Activated CD4-positive, alpha-beta T cell treated with anti-CD3 and anti-CD28 coated beads for 36 hours (primary cell): Measurements from ENCODE around the gene UBE2S. TPM values are rescaled to one million over a fixed set of nuclear protein-coding genes. Genes with fewer than 3 reads are reported as not detected.

ENCODE experiments used
- ATAC-seq: fragments of 200-7000 bp; cut with Tn5 transposase; one replicate; pipeline ENCODE4 v1.10.0; 2021; ENCODE audit warnings: mild to moderate bottlenecking, moderate library complexity
- CTCF ChIA-PET: fragments of 350-600 bp; sonication (Branson Sonifier 250); formaldehyde crosslinking; loops from one replicate; lab custom pipeline; 2021; ENCODE audit warnings: antibody characterized with exemption; lab: Charles Lee
- POLR2A ChIA-PET: fragments of 350-600 bp; sonication (Branson Sonifier 250); formaldehyde crosslinking; loops from one replicate; lab custom pipeline; 2021; ENCODE audit warnings: antibody characterized with exemption, inconsistent platforms; lab: Charles Lee
- DNase-seq: peaks from one replicate; pipeline ENCODE4 v3.0.0-alpha.2; 2020
- H3K27ac Mint-ChIP-seq: one replicate; pipeline ENCODE4 v1.8.0; 2021; ENCODE audit warnings: mixed read lengths
- H3K27me3 Mint-ChIP-seq: one replicate; pipeline ENCODE4 v1.8.0; 2021; ENCODE audit warnings: mixed read lengths
- H3K36me3 Mint-ChIP-seq: one replicate; pipeline ENCODE4 v1.8.0; 2021; ENCODE audit warnings: low read depth, mixed read lengths
- H3K4me1 Mint-ChIP-seq: one replicate; pipeline ENCODE4 v1.8.0; 2021; ENCODE audit warnings: mixed read lengths
- H3K4me3 Mint-ChIP-seq: one replicate; pipeline ENCODE4 v1.8.0; 2021; ENCODE audit warnings: mild to moderate bottlenecking, moderate library complexity, mixed read lengths
- H3K9me3 Mint-ChIP-seq: one replicate; pipeline ENCODE4 v1.8.0; 2021; ENCODE audit warnings: low read depth, mixed read lengths
- intact Hi-C, 2 experiments: fragments of 100-400 bp; cut with DNase I in 1 of 2; cut with micrococcal nuclease in 1 of 2; formaldehyde crosslinking; loops; one replicate each; pipeline versions ENCODE4 v1.14.2 to v1.15.1; 2022 to 2024; cut with DNase I, micrococcal nuclease
- total RNA-seq, 2 experiments: library from RNA; stranded (reverse); gene quantifications; one replicate each; pipeline ENCODE4 v1.2.3, GENCODE V29; 2021

UBE2S gene
- total RNA-seq, 2 experiments from 2014 or later: 228 to 342 TPM

DNA sequence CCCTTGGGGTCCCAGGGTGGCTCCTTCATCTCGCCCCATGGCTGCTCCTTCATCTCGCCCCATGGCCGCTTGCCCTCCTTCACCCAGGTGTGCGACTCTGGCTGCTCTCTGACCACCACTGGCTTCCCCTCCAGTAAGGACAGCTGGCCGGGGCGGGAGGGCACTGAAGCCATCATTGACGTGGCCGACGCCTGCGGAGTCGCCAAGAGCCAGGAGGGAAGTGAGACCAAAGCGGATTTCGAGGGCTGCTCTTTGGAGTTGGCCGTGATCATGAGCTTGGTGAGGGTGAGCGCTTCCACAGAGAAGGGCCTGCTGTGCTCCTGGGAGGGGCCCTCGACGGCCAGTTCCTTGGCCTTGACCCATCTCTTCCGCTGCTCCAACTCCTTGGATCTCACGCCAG is 49.1 kb downstream of the UBE2S start:
- ChIA-PET CTCF (no interaction called here), POLR2A (no interaction called here)
- ATAC-seq (no peak), DNase-seq (no peak)
- Mint-ChIP-seq H3K4me1 (peaks cover 4% of the 10 kb centered on the region), H3K36me3 (no peaks in the 10 kb centered on the region), H3K27ac (no peak overlapping the region), H3K9me3 (no peaks in the 10 kb centered on the region), H3K4me3 (no peak overlapping the region), H3K27me3 (peaks cover 17% of the 10 kb centered on the region)
- intact Hi-C loops: no loop called here

DNA sequence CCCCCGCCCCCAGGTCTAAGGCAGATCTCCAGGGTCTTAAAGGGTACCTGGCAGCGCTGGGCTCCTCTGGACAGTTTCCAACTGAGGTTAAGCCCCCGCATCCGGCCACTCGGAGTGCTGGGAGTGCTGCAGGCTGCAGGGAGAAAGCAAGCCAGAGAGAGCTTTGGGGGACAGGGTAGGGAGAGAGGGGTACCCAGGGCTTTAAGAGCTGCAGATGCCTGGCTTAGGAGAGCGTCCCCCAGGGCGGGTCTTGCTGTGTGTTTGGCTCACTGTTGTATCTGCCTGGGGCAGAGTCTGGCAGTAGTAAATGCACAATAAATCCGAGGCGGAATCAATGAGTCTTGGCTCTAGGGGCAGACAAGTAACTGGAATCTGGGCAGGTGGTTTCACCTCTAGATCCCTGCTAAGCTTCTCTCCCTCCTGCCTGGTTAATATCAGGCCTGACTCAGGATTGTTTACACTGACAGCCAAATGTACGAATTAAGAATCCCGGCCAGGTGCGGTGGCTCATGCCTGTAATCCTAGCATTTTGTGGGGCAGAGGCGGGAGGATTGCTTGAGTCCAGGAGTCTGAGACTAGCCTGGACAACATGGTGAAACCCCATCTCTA is 52.3 kb downstream of the UBE2S start:
- ChIA-PET CTCF (interaction anchor here (0.7 kb wide), 1 partner anchor 39 kb away, joined by 4 read pairs; no protein-coding TSS in a partner anchor), POLR2A (no interaction called here)
- Mint-ChIP-seq H3K27ac (no peak overlapping the region), H3K4me3 (no peak overlapping the region), H3K36me3 (no peaks in the 10 kb centered on the region), H3K27me3 (peaks cover 42% of the 10 kb centered on the region), H3K4me1 (peaks cover 13% of the 10 kb centered on the region), H3K9me3 (no peaks in the 10 kb centered on the region)
- intact Hi-C loops: no loop called here
- DNase-seq (no peak), ATAC-seq (no peak)

- peak within 1 kb of the TSS; percentile 63 for H3K4me3 Mint-ChIP-seq
- POLR2A ChIA-PET: no interaction called here
- H3K9me3 Mint-ChIP-seq: no peaks in the 10 kb centered on the region
- no peak within 1 kb of the TSS for H3K27ac Mint-ChIP-seq
- intact Hi-C loops: loop anchor here in 1 of 2 experiments (1.0 to 5.0 kb wide), 2 partner anchors 15 to 88 kb away; partner anchors contain the start of genes KMT5C and SHISA7
- ATAC-seq (no peak), DNase-seq (no peak)
- no peaks in the 10 kb centered on the region for H3K36me3 Mint-ChIP-seq
- peaks cover 13% of the 10 kb centered on the region for H3K4me1 Mint-ChIP-seq
- CTCF ChIA-PET: no interaction called here
- H3K27me3 Mint-ChIP-seq: peaks cover 42% of the 10 kb centered on the region
Observed at GRCh38 chr19:55354698-55355212, 52.8 kb downstream of the UBE2S start, which contains the start of gene COX6B2. COX6B2 (minus strand) TSS chr19:55354719; CDS start chr19:55354521, 198 bp downstream.

- Mint-ChIP-seq H3K36me3 (no peaks in the 10 kb centered on the region), H3K9me3 (no peaks in the 10 kb centered on the region), H3K4me3 (peak overlapping the region; percentile 63), H3K4me1 (peaks cover 13% of the 10 kb centered on the region), H3K27me3 (peaks cover 42% of the 10 kb centered on the region), H3K27ac (no peak overlapping the region)
- DNase-seq: peak; percentile 71
- ATAC-seq: peak; percentile 85
- intact Hi-C loops: loop anchor here in 1 of 2 experiments (1.0 to 5.0 kb wide), 2 partner anchors 15 to 88 kb away; partner anchors contain the start of genes KMT5C and SHISA7
- CTCF ChIA-PET: interaction anchor here (0.6 kb wide), 2 partner anchors 10 to 53 kb away, joined by 3 to 6 read pairs; no protein-coding TSS in a partner anchor
- POLR2A ChIA-PET: no interaction called here
Observed at GRCh38 chr19:55353803-55354697, 53.5 kb downstream of the UBE2S start.

GRCh38 chr19:55353356-55353802 is 54.2 kb downstream of the UBE2S start:
- Mint-ChIP-seq H3K9me3 (no peaks in the 10 kb centered on the region), H3K27me3 (peaks cover 42% of the 10 kb centered on the region), H3K4me3 (peak overlapping the region; percentile 63), H3K4me1 (peaks cover 13% of the 10 kb centered on the region), H3K36me3 (no peaks in the 10 kb centered on the region), H3K27ac (no peak overlapping the region)
- ATAC-seq: no peak
- DNase-seq: no peak
- intact Hi-C loops: loop anchor here in 1 of 2 experiments (5.0 kb wide), 1 partner anchor 89 kb away; the partner anchor contains the start of gene SHISA7
- ChIA-PET CTCF (interaction anchor here (0.6 kb wide), 2 partner anchors 9 to 52 kb away, joined by 3 to 6 read pairs; no protein-coding TSS in a partner anchor), POLR2A (no interaction called here)

DNA sequence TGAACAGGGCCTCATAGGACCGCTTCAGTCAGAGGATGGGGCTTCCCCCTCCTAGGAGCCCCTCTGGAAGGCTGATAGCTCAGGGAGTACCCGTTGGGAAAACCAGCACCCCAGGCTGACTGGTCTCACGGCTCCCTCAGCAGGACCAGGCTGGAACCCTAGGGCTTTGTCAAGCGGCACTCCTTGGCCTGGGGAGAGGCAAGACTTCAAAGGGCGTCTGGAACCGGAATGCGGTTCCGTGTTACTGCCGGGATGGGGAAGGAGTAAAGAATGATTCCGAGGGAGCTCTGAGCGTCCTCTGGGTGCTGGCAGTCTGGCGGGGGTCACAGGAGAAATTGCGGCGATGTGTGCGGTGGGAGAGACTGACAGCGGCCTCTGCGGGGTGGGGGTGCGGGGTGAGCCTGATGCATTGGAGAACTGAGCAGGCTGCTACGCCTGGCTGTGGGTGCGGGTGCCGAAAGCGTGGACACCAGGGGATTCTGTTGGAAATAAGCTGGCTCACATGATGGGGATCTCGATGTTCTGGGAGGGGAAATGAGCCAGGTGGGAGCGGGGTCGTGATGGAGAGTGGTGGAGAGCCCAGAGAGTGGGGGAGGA is 54.9 kb downstream of the UBE2S start:
- no peak for ATAC-seq
- intact Hi-C loops: loop anchor here in 1 of 2 experiments (5.0 kb wide), 1 partner anchor 90 kb away; the partner anchor contains the start of gene SHISA7
- Mint-ChIP-seq H3K9me3 (no peaks in the 10 kb centered on the region), H3K4me1 (peaks cover 13% of the 10 kb centered on the region), H3K27me3 (peaks cover 42% of the 10 kb centered on the region), H3K27ac (no peak overlapping the region), H3K4me3 (peak overlapping the region; percentile 63), H3K36me3 (no peaks in the 10 kb centered on the region)
- ChIA-PET CTCF (interaction anchor here (0.6 kb wide), 1 partner anchor 50 kb away, joined by 3 read pairs; no protein-coding TSS in a partner anchor), POLR2A (interaction anchor here (1.0 kb wide), 2 partner anchors 13 to 54 kb away, joined by 3 read pairs; partner anchors contain the start of gene KMT5C)
- DNase-seq: no peak

GRCh38 chr19:55352040-55352439 is 55.5 kb downstream of the UBE2S start:
- H3K4me3 Mint-ChIP-seq: no peak overlapping the region
- intact Hi-C loops: loop anchor here in 1 of 2 experiments (5.0 kb wide), 1 partner anchor 90 kb away; the partner anchor contains the start of gene SHISA7
- H3K9me3 Mint-ChIP-seq: no peaks in the 10 kb centered on the region
- H3K27me3 Mint-ChIP-seq: peaks cover 37% of the 10 kb centered on the region
- ATAC-seq: no peak
- no peaks in the 10 kb centered on the region for H3K36me3 Mint-ChIP-seq
- H3K27ac Mint-ChIP-seq: no peak overlapping the region
- peaks cover 13% of the 10 kb centered on the region for H3K4me1 Mint-ChIP-seq
- POLR2A ChIA-PET: interaction anchor here (1.0 kb wide), 2 partner anchors 12 to 55 kb away, joined by 3 read pairs; partner anchors contain the start of gene KMT5C
- DNase-seq: no peak
- CTCF ChIA-PET: interaction anchor here (0.6 kb wide), 1 partner anchor 50 kb away, joined by 3 read pairs; no protein-coding TSS in a partner anchor

- POLR2A ChIA-PET: interaction anchor here (0.9 kb wide), 1 partner anchor 11 kb away, joined by 4 read pairs; the partner anchor contains the start of gene KMT5C
- Mint-ChIP-seq H3K27me3 (peaks cover 34% of the 10 kb centered on the region), H3K27ac (no peak overlapping the region), H3K36me3 (no peaks in the 10 kb centered on the region), H3K4me3 (no peak overlapping the region), H3K4me1 (peaks cover 13% of the 10 kb centered on the region), H3K9me3 (no peaks in the 10 kb centered on the region)
- CTCF ChIA-PET: interaction anchor here (0.6 to 0.7 kb wide), 3 partner anchors 138 to 172 kb away, joined by 3 read pairs; no protein-coding TSS in a partner anchor
- intact Hi-C loops: loop anchor here in 1 of 2 experiments (5.0 kb wide), 1 partner anchor 92 kb away; the partner anchor contains the start of gene SHISA7
- ATAC-seq (no peak), DNase-seq (no peak)
Observed at GRCh38 chr19:55350620-55351315, 56.8 kb downstream of the UBE2S start.
